Measurements from ENCODE around the gene CORIN.
"Not testable (repeated sequence)": the region's sequence is repeated elsewhere in the genome, so short reads cannot be mapped to it uniquely, and the experiment has no call there.

Gene CORIN

DNA sequence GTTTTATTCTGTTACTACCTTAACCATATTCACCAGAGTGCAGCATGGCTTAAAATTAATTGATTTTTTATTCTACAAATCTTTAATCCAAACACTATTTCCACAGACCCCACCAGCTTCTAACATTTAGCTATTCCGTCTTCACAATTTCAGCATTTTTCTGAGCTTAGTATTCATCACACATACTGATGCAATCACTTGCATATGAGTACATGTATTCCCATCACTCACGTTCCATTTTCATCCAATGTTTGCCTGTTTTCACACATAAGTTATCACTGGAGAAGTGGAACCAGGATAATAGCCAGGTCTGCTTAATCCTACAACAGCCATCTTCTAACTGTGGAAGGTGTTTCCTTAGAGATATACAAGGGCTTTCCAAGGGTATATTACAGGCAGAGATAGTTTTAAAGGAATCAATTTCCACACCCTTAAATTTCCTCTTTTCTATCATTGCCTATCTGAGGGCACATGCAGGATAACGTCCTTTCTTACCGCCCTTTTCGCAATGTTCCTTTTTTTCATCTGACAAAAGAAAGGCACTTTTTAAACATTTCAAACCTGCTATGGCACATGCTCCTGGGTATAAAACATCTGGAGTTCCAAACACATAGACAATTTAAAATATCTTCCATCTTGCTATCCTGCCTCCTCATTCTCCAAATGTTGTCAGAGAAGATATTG is 115.8 kb downstream of the CORIN start:
- in situ Hi-C loops (cut with HindIII; ENCODE audit: low pct_unique_long_range_greater_than_20kb, low sequenced_read_pairs), result no loop called here
- no peak for DNase-seq (ENCODE audit: low read depth in 1 of 2, low spot score in 1 of 2)
- no peak for TF ChIP-seq JUND (IDR thresholded peaks at IDR 0.05; ENCODE audit: low read depth)

DNA sequence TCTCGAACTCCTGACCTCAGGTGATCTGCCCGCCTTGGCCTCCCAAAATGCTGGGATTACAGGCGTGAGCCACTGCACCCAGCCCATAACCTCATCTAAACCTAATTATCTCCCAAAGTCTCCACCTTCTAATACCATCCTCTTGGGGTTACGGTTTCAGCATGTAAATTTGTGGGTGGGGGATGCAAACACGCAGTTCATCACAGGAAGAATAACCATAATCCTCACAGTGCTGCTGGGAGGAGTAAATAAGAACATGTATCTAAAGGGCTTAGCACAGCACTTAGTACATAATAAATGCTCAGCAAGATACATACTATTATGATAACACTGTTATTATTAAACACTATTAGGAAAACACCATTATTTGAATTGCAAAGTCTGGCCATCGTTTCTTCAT is 116.4 kb downstream of the CORIN start:
- in situ Hi-C loops (cut with HindIII; ENCODE audit: low pct_unique_long_range_greater_than_20kb, low sequenced_read_pairs), result no loop called here
- DNase-seq (ENCODE audit: low read depth in 1 of 2, low spot score in 1 of 2), result no peak
- TF ChIP-seq JUND (IDR thresholded peaks at IDR 0.05; ENCODE audit: low read depth), result no peak

DNA sequence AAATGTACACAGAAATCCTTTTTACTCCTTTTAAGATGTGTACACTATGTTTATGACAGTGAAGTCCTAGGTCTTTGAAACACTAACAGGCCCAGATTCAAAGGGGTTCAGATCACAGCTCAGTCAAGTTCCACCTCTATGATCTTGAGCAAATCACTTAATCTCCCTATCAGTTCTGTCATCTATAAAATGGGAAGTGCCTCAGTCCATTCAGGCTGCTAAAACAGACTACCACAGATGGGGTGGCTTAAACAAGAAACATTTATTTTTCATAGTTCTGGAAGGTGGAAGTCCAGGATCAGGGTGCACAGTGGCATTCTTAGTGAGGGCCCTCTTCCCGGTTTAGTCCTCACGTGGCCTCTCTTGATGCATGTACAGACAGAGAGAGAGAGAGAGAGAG is 117.1 kb downstream of the CORIN start:
- DNase-seq (ENCODE audit: low read depth in 1 of 2, low spot score in 1 of 2), result no peak
- no peak for TF ChIP-seq JUND (IDR thresholded peaks at IDR 0.05; ENCODE audit: low read depth)
- in situ Hi-C loops (cut with HindIII; ENCODE audit: low pct_unique_long_range_greater_than_20kb, low sequenced_read_pairs), result no loop called here

DNA sequence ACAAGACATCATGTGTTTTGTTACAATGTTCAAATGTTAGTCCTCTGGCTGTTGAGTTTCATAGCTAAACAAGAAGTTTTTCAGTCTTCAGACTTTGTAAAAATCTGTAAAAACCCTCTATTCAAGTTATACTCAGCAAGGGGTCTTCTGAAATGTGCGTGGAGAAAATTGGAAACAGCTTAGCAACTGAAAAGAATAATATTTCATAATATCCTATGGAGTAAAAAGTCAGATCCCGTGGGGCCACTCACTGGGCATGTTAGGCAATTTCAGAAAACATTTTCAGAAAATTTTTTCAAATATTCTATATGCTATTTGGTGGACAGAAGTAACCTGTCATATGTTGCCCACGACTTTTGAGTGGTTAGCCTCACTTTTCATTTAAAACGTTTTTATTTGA is 118.3 kb downstream of the CORIN start:
- TF ChIP-seq JUND (IDR thresholded peaks at IDR 0.05; ENCODE audit: low read depth), result no peak
- in situ Hi-C loops (cut with HindIII; ENCODE audit: low pct_unique_long_range_greater_than_20kb, low sequenced_read_pairs), result no loop called here
- DNase-seq (ENCODE audit: low read depth in 1 of 2, low spot score in 1 of 2), result no peak

DNA sequence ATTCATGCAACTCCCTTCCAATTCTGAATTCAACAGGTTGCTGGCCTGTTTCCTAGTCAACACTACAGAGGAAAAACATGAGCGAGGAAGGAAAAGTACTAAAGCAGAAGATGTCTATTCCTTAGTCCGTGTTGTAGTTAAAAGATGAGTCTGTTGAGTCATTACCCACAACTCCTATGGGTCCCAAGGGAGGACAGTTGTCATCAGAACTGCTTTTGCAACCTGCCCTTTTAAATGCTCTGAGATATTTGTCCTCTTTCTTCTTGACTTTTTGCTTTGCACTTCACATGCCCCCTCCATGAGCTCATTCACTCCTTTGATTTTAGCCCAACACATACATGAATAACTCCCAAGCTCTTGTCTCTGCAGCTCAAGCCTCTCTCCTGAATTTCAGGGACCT is 119.2 kb downstream of the CORIN start:
- TF ChIP-seq JUND (IDR thresholded peaks at IDR 0.05; ENCODE audit: low read depth), result no peak
- no peak for DNase-seq (ENCODE audit: low read depth in 1 of 2, low spot score in 1 of 2)
- in situ Hi-C loops (cut with HindIII; ENCODE audit: low pct_unique_long_range_greater_than_20kb, low sequenced_read_pairs), result no loop called here

DNA sequence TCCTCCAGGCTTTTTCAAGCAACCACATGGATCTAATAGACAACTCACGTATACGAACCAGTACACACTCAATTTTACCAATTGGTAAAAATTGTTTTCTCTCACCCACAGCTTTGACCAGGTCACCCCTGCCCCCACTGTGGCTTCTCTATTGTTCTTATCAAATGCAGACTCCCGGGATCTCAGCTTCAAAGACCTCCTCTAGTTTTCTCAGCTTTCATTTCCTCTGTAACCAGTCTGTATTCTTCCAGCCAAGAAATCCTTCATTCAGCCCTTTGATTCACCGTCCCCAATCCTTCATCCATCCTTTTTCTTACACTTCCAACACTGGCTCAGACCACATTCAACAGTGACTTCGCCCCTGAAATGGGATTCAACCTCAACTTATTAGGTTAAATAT is 120.7 kb downstream of the CORIN start:
- no peak for TF ChIP-seq JUND (IDR thresholded peaks at IDR 0.05; ENCODE audit: low read depth)
- in situ Hi-C loops (cut with HindIII; ENCODE audit: low pct_unique_long_range_greater_than_20kb, low sequenced_read_pairs), result no loop called here
- DNase-seq (ENCODE audit: low read depth in 1 of 2, low spot score in 1 of 2), result no peak

DNA sequence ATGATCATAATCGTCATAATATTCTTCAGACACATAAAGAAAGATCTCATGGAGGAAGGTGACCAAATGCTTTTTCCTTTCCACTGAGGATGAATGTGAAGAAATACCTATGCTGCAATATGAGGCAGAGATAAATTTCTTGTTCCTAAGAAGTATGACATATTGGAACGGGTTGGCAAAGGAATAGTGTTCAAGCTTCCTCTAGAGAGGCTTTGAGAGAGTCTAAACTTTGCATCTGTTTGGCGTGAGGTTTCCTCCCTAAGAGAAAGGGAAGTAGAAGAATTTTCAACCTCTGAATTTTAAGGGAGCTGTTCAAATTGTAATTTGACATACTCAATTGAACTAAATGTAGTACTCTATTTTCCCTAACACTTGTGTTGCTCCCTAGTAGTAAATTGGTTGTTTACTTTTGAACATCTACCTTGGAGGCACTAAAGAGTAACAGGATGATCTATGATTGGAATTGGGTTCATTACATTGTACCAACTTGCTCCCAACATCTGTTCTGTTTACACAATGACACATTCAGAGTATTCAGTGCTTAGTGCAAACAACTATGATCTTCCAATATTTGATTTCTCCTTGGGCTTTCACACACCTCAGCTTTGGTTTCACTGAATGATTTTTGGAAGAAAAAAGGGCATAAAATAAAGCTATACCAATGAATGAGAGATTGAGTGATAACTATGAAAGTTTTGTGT is 122.0 kb downstream of the CORIN start:
- peak in 1 of 2 experiments; percentile 48 for DNase-seq (ENCODE audit: low read depth in 1 of 2, low spot score in 1 of 2)
- TF ChIP-seq JUND (IDR thresholded peaks at IDR 0.05; ENCODE audit: low read depth), result no peak
- in situ Hi-C loops (cut with HindIII; ENCODE audit: low pct_unique_long_range_greater_than_20kb, low sequenced_read_pairs), result no loop called here

DNA sequence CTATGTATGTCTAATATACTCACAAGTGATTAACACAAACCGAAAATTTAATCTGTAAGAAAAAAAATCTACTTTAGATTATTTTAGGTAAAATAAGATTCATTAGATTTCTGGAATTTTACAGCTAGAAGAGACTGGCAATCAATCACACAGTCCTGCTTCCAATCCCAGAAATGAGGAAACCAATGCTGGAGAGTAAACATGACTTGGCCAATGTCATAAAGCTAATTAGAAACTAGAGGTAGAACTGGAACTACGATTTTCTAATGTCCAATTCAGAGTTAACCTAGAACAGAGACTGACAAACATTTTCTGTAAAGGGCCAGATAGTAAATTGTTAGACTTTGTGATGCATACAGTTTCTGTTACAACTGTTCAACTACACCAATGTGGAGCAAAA is 123.6 kb downstream of the CORIN start:
- DNase-seq (ENCODE audit: low read depth in 1 of 2, low spot score in 1 of 2), result no peak
- in situ Hi-C loops (cut with HindIII; ENCODE audit: low pct_unique_long_range_greater_than_20kb, low sequenced_read_pairs), result no loop called here
- no peak for TF ChIP-seq JUND (IDR thresholded peaks at IDR 0.05; ENCODE audit: low read depth)

DNA sequence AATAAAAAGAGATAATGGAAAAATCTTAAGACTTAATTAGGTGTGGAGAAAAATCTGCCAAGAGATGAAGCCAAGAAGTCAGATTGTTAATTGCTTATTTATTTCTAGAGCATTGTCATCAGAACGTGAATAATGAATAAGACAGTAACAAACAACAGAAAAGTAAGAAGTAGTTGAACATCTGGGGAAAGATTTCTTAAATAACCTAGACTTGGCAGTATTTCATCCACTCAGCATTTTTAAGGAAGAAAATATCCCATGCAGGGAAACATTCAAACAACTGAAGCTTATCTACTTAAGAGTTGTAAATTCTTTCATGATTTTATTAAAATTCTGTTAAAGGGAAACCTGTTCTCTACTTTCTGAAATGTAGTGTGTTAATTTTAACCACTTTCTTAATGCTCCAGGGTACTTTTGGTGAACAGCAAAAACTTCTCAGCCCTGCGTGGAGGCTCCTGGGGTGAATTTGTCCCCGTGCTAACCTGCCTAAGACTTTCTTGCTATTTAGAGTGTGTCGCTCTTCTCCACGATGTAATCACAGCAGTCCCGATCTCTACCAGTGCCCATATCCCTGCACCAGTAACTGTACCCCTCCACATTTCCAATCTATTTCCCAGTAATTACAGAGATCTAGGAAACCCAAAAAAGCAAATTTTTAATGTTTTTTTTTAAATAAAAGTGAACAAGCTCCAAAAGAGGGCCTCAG is 124.6 kb downstream of the CORIN start:
- no peak for DNase-seq (ENCODE audit: low read depth in 1 of 2, low spot score in 1 of 2)
- TF ChIP-seq JUND (IDR thresholded peaks at IDR 0.05; ENCODE audit: low read depth), result no peak
- in situ Hi-C loops (cut with HindIII; ENCODE audit: low pct_unique_long_range_greater_than_20kb, low sequenced_read_pairs), result no loop called here

DNA sequence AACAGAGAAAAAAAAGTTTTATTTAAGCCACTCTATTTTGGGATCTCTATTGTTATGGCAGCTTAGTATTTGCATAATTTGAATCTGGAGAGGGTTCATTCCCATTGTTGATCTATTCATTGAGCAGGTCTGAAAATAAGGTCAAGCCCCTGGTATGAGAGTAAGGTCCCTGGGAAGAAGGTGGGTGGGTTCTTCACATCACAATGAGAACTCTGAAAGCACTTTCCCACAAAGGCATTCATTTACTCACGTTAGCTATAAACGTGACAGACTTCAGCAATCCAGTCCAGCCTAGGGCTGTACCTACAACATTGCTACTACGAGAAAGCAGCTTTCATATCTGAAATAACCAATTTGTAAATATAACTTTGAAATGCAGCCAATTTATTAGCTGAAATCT is 126.2 kb downstream of the CORIN start:
- DNase-seq (ENCODE audit: low read depth in 1 of 2, low spot score in 1 of 2), result no peak
- no peak for TF ChIP-seq JUND (IDR thresholded peaks at IDR 0.05; ENCODE audit: low read depth)
- in situ Hi-C loops (cut with HindIII; ENCODE audit: low pct_unique_long_range_greater_than_20kb, low sequenced_read_pairs), result no loop called here

DNA sequence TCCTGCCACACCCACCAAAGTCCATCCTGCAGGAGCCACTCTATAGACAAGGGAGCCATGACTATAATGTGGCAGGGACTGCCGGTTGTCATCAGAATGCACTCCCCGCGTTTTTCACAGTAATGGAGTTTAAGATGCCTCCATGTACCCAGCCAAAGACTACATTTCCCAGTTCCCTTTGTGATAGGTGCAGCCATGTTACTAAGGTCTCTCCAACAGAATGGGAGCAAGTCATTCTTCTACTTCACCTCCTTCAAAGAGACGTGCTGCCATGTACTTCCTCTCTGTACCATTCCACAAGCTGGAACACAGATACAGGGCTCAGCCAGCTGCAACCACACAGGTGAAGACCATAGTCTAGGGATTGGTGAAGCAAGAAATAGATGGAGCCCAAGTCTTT is 126.7 kb downstream of the CORIN start:
- DNase-seq (ENCODE audit: low read depth in 1 of 2, low spot score in 1 of 2), result no peak
- TF ChIP-seq JUND (IDR thresholded peaks at IDR 0.05; ENCODE audit: low read depth), result no peak
- in situ Hi-C loops (cut with HindIII; ENCODE audit: low pct_unique_long_range_greater_than_20kb, low sequenced_read_pairs), result no loop called here

DNA sequence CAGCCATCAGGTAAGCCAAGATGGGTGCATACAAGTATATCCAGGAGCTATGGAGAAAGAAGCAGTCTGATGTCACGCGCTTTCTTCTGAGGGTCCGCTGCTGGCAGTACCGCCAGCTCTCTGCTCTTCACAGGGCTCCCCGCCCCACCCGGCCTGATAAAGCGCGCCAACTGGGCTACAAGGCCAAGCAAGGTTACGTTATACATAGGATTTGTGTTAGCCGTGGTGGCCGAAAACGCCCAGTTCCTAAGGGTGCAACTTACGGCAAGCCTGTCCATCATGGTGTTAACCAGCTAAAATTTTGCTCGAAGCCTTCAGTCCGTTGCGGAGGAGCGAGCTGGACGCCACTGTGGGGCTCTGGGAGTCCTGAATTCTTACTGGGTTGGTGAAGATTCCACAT is 131.5 kb downstream of the CORIN start:
- DNase-seq (ENCODE audit: low read depth in 1 of 2, low spot score in 1 of 2); in situ Hi-C loops (cut with HindIII; ENCODE audit: low pct_unique_long_range_greater_than_20kb, low sequenced_read_pairs): not testable (repeated sequence)

DNA sequence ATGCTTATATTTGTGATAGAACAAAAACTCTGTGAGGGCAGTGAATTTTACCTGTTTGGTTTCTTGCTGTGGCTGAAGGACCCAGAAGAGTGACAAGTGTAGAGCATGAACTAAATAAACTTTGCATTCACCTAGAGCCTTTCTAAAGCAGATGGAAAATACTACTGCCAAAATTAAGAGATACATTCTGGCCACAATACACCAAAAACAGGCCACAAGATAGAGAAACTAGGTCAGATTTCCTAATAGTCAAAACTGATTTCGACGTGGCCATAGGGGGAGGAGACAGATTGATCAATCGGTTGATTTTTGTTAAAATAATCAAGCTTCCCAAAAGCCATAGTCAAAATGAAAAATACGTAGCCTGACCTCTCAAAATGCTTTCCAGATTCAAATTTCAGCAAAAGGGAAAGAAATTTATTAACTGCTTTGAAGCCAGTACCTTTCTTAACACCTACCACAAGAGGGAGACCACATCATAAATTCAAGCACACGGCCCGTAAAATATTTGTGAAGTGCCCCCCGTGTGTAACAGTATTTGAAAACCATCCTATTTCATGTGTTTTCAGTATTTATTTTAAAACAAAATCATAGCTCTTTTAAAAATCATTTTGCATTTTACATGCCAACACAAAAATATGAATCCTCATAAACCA is 132.4 kb downstream of the CORIN start:
- DNase-seq (ENCODE audit: low read depth in 1 of 2, low spot score in 1 of 2), result peak in 1 of 2 experiments; percentile 22
- in situ Hi-C loops (cut with HindIII; ENCODE audit: low pct_unique_long_range_greater_than_20kb, low sequenced_read_pairs), result no loop called here
- no peak for TF ChIP-seq JUND (IDR thresholded peaks at IDR 0.05; ENCODE audit: low read depth)

All from T47D (cell line).